H1 (cell line): Measurements from ENCODE around the gene PTGIS.
"Not testable (repeated sequence)": the region's sequence is repeated elsewhere in the genome, so short reads cannot be mapped to it uniquely, and the experiment has no call there.

ENCODE experiments used
- CHD2 ChIP-seq: IDR thresholded peaks from 2 replicates; pipeline ENCODE4 v1.6.1; 2012; ENCODE audit warnings: low read length, improper control_type of control experiment
- JUN ChIP-seq: IDR thresholded peaks from 2 replicates; pipeline ENCODE4 v1.6.1; 2011; ENCODE audit warnings: low read depth, mild to moderate bottlenecking, improper control_type of control experiment, low read length
- KDM4A ChIP-seq: IDR thresholded peaks from one replicate; pipeline ENCODE4 v1.7.1; 2012; ENCODE audit warnings: low read depth, mild to moderate bottlenecking, moderate library complexity, low read length, inconsistent platforms; ENCODE audit not compliant: severe bottlenecking
- POLR2A ChIP-seq, 2 experiments: IDR thresholded peaks; 1 replicate in 1 of 2; 2 replicates in 1 of 2; pipeline ENCODE4 v1.6.1; 2011; ENCODE audit warnings: low read depth in 2 of 2, low read length in 2 of 2, mild to moderate bottlenecking in 2 of 2; ENCODE audit errors: control extremely low read depth in 1 of 2
- RXRA ChIP-seq: IDR thresholded peaks from 2 replicates; pipeline ENCODE4 v1.6.1; 2011; ENCODE audit warnings: low read depth, mild to moderate bottlenecking, low read length, moderate library complexity; ENCODE audit not compliant: insufficient read depth
- SAP30 ChIP-seq: fragments of 300-600 bp; sonication (generic); IDR thresholded peaks from 2 replicates; pipeline ENCODE4 v1.7.1; 2012; ENCODE audit warnings: low read length, moderate library complexity, mild to moderate bottlenecking, inconsistent platforms; ENCODE audit not compliant: insufficient read depth, insufficient replicate concordance
- SIRT6 ChIP-seq: IDR thresholded peaks from one replicate; pipeline ENCODE4 v1.7.1; 2012; ENCODE audit warnings: low read length, inconsistent platforms
- SP4 ChIP-seq: IDR thresholded peaks from 2 replicates; pipeline ENCODE4 v1.6.1; 2012; ENCODE audit warnings: low read length, inconsistent platforms
- YY1 ChIP-seq: IDR thresholded peaks from 2 replicates; pipeline ENCODE4 v1.6.1; 2011; ENCODE audit warnings: low read depth, mild to moderate bottlenecking, low read length
- TF ChIP-seq, protein P1 (sequence below), 3 experiments: IDR thresholded peaks; 1 replicate in 2 of 3; 2 replicates in 1 of 3; pipeline versions ENCODE4 v1.5.1 to v1.6.1; 2011; ENCODE audit warnings: low read length in 3 of 3, mild to moderate bottlenecking in 3 of 3, inconsistent platforms in 2 of 3, low read depth in 1 of 3, moderate library complexity in 1 of 3; ENCODE audit not compliant: insufficient read depth in 1 of 3; ENCODE audit errors: control extremely low read depth in 1 of 3

DNA sequence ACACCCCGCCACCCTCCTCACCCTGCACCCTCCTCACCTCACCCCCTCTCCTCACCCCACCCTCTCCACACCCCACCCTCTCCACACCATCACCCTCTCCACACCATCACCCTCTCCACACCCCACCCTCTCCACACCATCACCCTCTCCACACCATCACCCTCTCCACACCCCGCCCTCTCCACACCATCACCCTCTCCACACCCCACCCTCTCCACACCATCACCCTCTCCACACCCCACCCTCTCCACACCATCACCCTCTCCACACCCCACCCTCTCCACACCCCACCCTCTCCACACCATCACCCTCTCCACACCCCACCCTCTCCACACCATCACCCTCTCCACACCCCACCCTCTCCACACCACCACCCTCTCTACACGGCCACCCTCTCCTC is 49.5 kb upstream of the PTGIS start:
- TF ChIP-seq KDM4A; YY1; RXRA; SP4; SAP30; JUN; SIRT6; POLR2A (IDR thresholded peaks at IDR 0.05; ENCODE audit: control extremely low read depth in 1 of 2, low read depth in 2 of 2, low read length in 2 of 2); CHD2: not testable (repeated sequence)
- TF ChIP-seq, protein P1, sequence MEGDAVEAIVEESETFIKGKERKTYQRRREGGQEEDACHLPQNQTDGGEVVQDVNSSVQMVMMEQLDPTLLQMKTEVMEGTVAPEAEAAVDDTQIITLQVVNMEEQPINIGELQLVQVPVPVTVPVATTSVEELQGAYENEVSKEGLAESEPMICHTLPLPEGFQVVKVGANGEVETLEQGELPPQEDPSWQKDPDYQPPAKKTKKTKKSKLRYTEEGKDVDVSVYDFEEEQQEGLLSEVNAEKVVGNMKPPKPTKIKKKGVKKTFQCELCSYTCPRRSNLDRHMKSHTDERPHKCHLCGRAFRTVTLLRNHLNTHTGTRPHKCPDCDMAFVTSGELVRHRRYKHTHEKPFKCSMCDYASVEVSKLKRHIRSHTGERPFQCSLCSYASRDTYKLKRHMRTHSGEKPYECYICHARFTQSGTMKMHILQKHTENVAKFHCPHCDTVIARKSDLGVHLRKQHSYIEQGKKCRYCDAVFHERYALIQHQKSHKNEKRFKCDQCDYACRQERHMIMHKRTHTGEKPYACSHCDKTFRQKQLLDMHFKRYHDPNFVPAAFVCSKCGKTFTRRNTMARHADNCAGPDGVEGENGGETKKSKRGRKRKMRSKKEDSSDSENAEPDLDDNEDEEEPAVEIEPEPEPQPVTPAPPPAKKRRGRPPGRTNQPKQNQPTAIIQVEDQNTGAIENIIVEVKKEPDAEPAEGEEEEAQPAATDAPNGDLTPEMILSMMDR (IDR thresholded peaks at IDR 0.05; ENCODE audit: control extremely low read depth in 1 of 3, insufficient read depth in 1 of 3, low read depth in 1 of 3, low read length in 3 of 3): not testable (repeated sequence)
